ENCODE results near the gene ODC1. TPM values are rescaled to one million over a fixed set of nuclear protein-coding genes. Genes with fewer than 3 reads are reported as not detected.

ODC1 gene
- polyA plus RNA-seq, 4 donors, result 330 to 428 (median 385) TPM

- DNase-seq (ENCODE audit: low read depth in 4 of 4, low spot score in 2 of 4), result no peak
Measured at GRCh38 chr2:10422251-10422650, 25.9 kb downstream of the ODC1 start.

GRCh38 chr2:10419553-10420257 is 28.4 kb downstream of the ODC1 start:
- no peak for DNase-seq (ENCODE audit: low read depth in 4 of 4, low spot score in 2 of 4)

GRCh38 chr2:10417551-10418335 is 30.4 kb downstream of the ODC1 start:
- DNase-seq (ENCODE audit: low read depth in 4 of 4, low spot score in 2 of 4), result no peak

GRCh38 chr2:10415640-10416039 is 32.5 kb downstream of the ODC1 start:
- DNase-seq (ENCODE audit: low read depth in 4 of 4, low spot score in 2 of 4), result no peak

- no peak for DNase-seq (ENCODE audit: low read depth in 4 of 4, low spot score in 2 of 4)
Measured at GRCh38 chr2:10415048-10415447, 33.1 kb downstream of the ODC1 start.

GRCh38 chr2:10414591-10414990 is 33.5 kb downstream of the ODC1 start:
- DNase-seq (ENCODE audit: low read depth in 4 of 4, low spot score in 2 of 4), result no peak

- no peak for DNase-seq (ENCODE audit: low read depth in 4 of 4, low spot score in 2 of 4)
Measured at GRCh38 chr2:10413991-10414451, 34.1 kb downstream of the ODC1 start.

GRCh38 chr2:10413503-10413902 is 34.6 kb downstream of the ODC1 start:
- no peak for DNase-seq (ENCODE audit: low read depth in 4 of 4, low spot score in 2 of 4)

GRCh38 chr2:10412380-10412779 is 35.7 kb downstream of the ODC1 start:
- no peak for DNase-seq (ENCODE audit: low read depth in 4 of 4, low spot score in 2 of 4)

- DNase-seq (ENCODE audit: low read depth in 4 of 4, low spot score in 2 of 4), result no peak
Measured at GRCh38 chr2:10411557-10411956, 36.6 kb downstream of the ODC1 start.

- DNase-seq (ENCODE audit: low read depth in 4 of 4, low spot score in 2 of 4), result no peak
Measured at GRCh38 chr2:10410823-10411437, 37.2 kb downstream of the ODC1 start.

- DNase-seq (ENCODE audit: low read depth in 4 of 4, low spot score in 2 of 4), result no peak
Measured at GRCh38 chr2:10410001-10410822, 37.9 kb downstream of the ODC1 start.

GRCh38 chr2:10408649-10409579 is 39.2 kb downstream of the ODC1 start:
- DNase-seq (ENCODE audit: low read depth in 4 of 4, low spot score in 2 of 4), result peak in 3 of 4 donors; percentile 55 to 68 (median 64)

- DNase-seq (ENCODE audit: low read depth in 4 of 4, low spot score in 2 of 4), result no peak
Measured at GRCh38 chr2:10407841-10408648, 40.1 kb downstream of the ODC1 start.

GRCh38 chr2:10407432-10407831 is 40.7 kb downstream of the ODC1 start:
- DNase-seq (ENCODE audit: low read depth in 4 of 4, low spot score in 2 of 4), result no peak

- no peak for DNase-seq (ENCODE audit: low read depth in 4 of 4, low spot score in 2 of 4)
Measured at GRCh38 chr2:10406491-10407188, 41.5 kb downstream of the ODC1 start.

- no peak for DNase-seq (ENCODE audit: low read depth in 4 of 4, low spot score in 2 of 4)
Measured at GRCh38 chr2:10406016-10406415, 42.1 kb downstream of the ODC1 start.

GRCh38 chr2:10405448-10405847 is 42.7 kb downstream of the ODC1 start:
- peak in 1 of 4 donors; percentile 51 for DNase-seq (ENCODE audit: low read depth in 4 of 4, low spot score in 2 of 4)
